Endodermal cell (in vitro differentiated cells): ENCODE results near the gene SLC39A13. TPM values are rescaled to one million over a fixed set of nuclear protein-coding genes. Genes with fewer than 3 reads are reported as not detected.
A peak's percentile ranks its signal among the peaks of the same experiment; 100 is the strongest.

ENCODE experiments used
- DNase-seq: peaks from one replicate; pipeline ENCODE4 v3.0.0-alpha.2; 2017
- H3K27ac ChIP-seq: 2 replicates; pipeline ENCODE4 v1.5.1; 2013; ENCODE audit warnings: mild to moderate bottlenecking, low read depth, low read length, moderate library complexity
- H3K27me3 ChIP-seq: 2 replicates; pipeline ENCODE4 v1.6.1; 2013; ENCODE audit warnings: mild to moderate bottlenecking, low read length, moderate library complexity; ENCODE audit not compliant: insufficient read depth, control insufficient read depth, poor library complexity, severe bottlenecking
- H3K36me3 ChIP-seq: 2 replicates; pipeline ENCODE4 v1.7.0; 2013; ENCODE audit warnings: mild to moderate bottlenecking, low read length, moderate library complexity; ENCODE audit not compliant: control insufficient read depth, insufficient read depth
- H3K4me1 ChIP-seq: one replicate; pipeline ENCODE4 v1.7.0; 2013; ENCODE audit warnings: low read length; ENCODE audit not compliant: control insufficient read depth, insufficient read depth
- H3K4me3 ChIP-seq: 2 replicates; pipeline ENCODE4 v1.5.1; 2013; ENCODE audit warnings: mild to moderate bottlenecking, low read length, moderate library complexity
- H3K9ac ChIP-seq: 2 replicates; pipeline ENCODE4 v1.6.1; 2013; ENCODE audit warnings: mild to moderate bottlenecking, low read length, moderate library complexity; ENCODE audit not compliant: poor library complexity, severe bottlenecking; ENCODE audit errors: extremely low read depth
- H3K9me3 ChIP-seq: 2 replicates; pipeline ENCODE4 v1.6.1; 2013; ENCODE audit warnings: mild to moderate bottlenecking, low read length, moderate library complexity; ENCODE audit not compliant: control insufficient read depth
- H3K27ac Mint-ChIP-seq: 2 replicates; pipeline ENCODE4 v1.8.0; 2020; ENCODE audit warnings: mixed read lengths
- H3K27me3 Mint-ChIP-seq: 2 replicates; pipeline ENCODE4 v1.8.0; 2021; ENCODE audit warnings: mild to moderate bottlenecking, mixed read lengths; ENCODE audit not compliant: insufficient read depth
- H3K36me3 Mint-ChIP-seq: 2 replicates; pipeline ENCODE4 v1.8.0; 2020; ENCODE audit warnings: low read depth, mixed read lengths
- H3K4me1 Mint-ChIP-seq: 2 replicates; pipeline ENCODE4 v1.8.0; 2020; ENCODE audit warnings: mixed read lengths
- H3K4me3 Mint-ChIP-seq: 2 replicates; pipeline ENCODE4 v1.8.0; 2020; ENCODE audit warnings: mild to moderate bottlenecking, moderate library complexity, mixed read lengths
- H3K9me3 Mint-ChIP-seq: 2 replicates; pipeline ENCODE4 v1.8.0; 2020; ENCODE audit warnings: mild to moderate bottlenecking, mixed read lengths
- WGBS, 2 experiments: methylation state at CpG; one replicate each; pipeline versions ENCODE4 v1.1.5 to v1.1.7; 2013; ENCODE audit warnings: missing lambda C conversion rate in 2 of 2, mixed read lengths in 1 of 2; ENCODE audit not compliant: insufficient coverage in 1 of 2, insufficient read length in 1 of 2; 5-methylcytosine and 5-hydroxymethylcytosine counted together
- total RNA-seq, 2 donors: library from RNA; stranded (reverse); fragmentation: NEBNext Ultra II Directional in 1 of 2; extraction: Animal tissue kit (Norgen Biotek cat#: 25700) in 1 of 2; gene quantifications; 2 replicates in 1 of 2; 3 replicates in 1 of 2; pipeline ENCODE4 v1.2.1, GENCODE V29; 2021
- TF ChIP-seq, protein P1 (sequence below): fragments of 200-600 bp; sonication (generic); conservative IDR thresholded peaks from 2 replicates; pipeline ENCODE4 v1.5.0; 2021; ENCODE audit warnings: antibody characterized with exemption, mild to moderate bottlenecking

The SLC39A13 gene
- total RNA-seq, 2 donors from 2014 or later, result 34.7 to 40.4 TPM

- H3K9me3 Mint-ChIP-seq, result no peaks in the 10 kb centered on the region
- TF ChIP-seq, protein P1, sequence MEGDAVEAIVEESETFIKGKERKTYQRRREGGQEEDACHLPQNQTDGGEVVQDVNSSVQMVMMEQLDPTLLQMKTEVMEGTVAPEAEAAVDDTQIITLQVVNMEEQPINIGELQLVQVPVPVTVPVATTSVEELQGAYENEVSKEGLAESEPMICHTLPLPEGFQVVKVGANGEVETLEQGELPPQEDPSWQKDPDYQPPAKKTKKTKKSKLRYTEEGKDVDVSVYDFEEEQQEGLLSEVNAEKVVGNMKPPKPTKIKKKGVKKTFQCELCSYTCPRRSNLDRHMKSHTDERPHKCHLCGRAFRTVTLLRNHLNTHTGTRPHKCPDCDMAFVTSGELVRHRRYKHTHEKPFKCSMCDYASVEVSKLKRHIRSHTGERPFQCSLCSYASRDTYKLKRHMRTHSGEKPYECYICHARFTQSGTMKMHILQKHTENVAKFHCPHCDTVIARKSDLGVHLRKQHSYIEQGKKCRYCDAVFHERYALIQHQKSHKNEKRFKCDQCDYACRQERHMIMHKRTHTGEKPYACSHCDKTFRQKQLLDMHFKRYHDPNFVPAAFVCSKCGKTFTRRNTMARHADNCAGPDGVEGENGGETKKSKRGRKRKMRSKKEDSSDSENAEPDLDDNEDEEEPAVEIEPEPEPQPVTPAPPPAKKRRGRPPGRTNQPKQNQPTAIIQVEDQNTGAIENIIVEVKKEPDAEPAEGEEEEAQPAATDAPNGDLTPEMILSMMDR, result no peak
- 96% methylated on average over 21 to 23 of the region's 23 CpGs for WGBS, 2 experiments
- no peaks in the 10 kb centered on the region for H3K27me3 Mint-ChIP-seq
- no peak overlapping the region for H3K9ac ChIP-seq
- H3K4me1 ChIP-seq, result no peaks in the 10 kb centered on the region
- no peak overlapping the region for H3K4me3 Mint-ChIP-seq
- no peaks in the 10 kb centered on the region for H3K27me3 ChIP-seq
- DNase-seq, result peak; percentile 50
- H3K4me1 Mint-ChIP-seq, result peaks cover 2% of the 10 kb centered on the region
- no peaks in the 10 kb centered on the region for H3K9me3 ChIP-seq
- H3K36me3 Mint-ChIP-seq, result peaks cover 57% of the 10 kb centered on the region
- no peak overlapping the region for H3K27ac ChIP-seq
- no peak overlapping the region for H3K27ac Mint-ChIP-seq
- no peak overlapping the region for H3K4me3 ChIP-seq
- H3K36me3 ChIP-seq, result peaks cover 52% of the 10 kb centered on the region
Observed at GRCh38 chr11:47418454-47419259, 10.3 kb downstream of the SLC39A13 start.

DNA sequence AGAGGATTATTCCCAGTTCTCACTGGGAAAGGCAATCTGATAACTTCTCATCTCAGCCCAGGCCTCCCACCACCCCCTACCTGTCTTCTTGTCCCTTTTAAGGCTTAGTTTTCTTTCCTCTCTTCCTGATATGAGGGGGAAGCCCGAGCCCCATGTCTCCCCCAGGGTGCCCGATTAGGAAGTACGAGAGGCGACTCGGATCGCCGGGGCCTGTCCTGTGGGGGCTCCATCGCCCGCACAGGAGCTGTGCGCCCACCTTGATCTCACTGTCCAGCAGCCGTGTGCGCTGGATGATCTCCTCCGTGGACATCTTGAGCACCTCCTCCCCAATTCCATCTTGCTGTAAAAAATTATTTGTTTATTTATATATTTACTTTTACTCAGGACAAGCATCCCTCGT lies 17.2 kb downstream of the SLC39A13 start:
- H3K4me3 Mint-ChIP-seq, result peak overlapping the region; percentile 100
- H3K9ac ChIP-seq, result peak overlapping the region; percentile 97
- H3K9me3 Mint-ChIP-seq, result no peaks in the 10 kb centered on the region
- H3K36me3 Mint-ChIP-seq, result peaks cover 38% of the 10 kb centered on the region
- H3K27ac Mint-ChIP-seq, result peak overlapping the region; percentile 100
- TF ChIP-seq, protein P1, result no peak
- 0 to 1% methylated on average over 2 to 14 of the region's 14 CpGs for WGBS, 2 experiments
- H3K27ac ChIP-seq, result peak overlapping the region; percentile 94
- H3K9me3 ChIP-seq, result no peaks in the 10 kb centered on the region
- peak overlapping the region; percentile 95 for H3K4me3 ChIP-seq
- H3K27me3 Mint-ChIP-seq, result no peaks in the 10 kb centered on the region
- peaks cover 43% of the 10 kb centered on the region for H3K36me3 ChIP-seq
- peaks cover 5% of the 10 kb centered on the region for H3K4me1 ChIP-seq
- H3K4me1 Mint-ChIP-seq, result peaks cover 8% of the 10 kb centered on the region
- H3K27me3 ChIP-seq, result no peaks in the 10 kb centered on the region
- DNase-seq, result no peak

- Mint-ChIP-seq H3K9me3 (no peaks in the 10 kb centered on the region), H3K27me3 (no peaks in the 10 kb centered on the region), H3K27ac (peak within 1 kb of the TSS; percentile 100), H3K4me3 (peak within 1 kb of the TSS; percentile 100), H3K36me3 (peaks cover 34% of the 10 kb centered on the region), H3K4me1 (peaks cover 8% of the 10 kb centered on the region)
- H3K27ac ChIP-seq, result peak within 1 kb of the TSS; percentile 94
- H3K9ac ChIP-seq, result peak within 1 kb of the TSS; percentile 97
- DNase-seq, result peak; percentile 99
- peaks cover 36% of the 10 kb centered on the region for H3K36me3 ChIP-seq
- H3K9me3 ChIP-seq, result no peaks in the 10 kb centered on the region
- peaks cover 5% of the 10 kb centered on the region for H3K4me1 ChIP-seq
- WGBS, 2 experiments, result 5 to 9% methylated on average over 23 to 62 of the region's 62 CpGs
- H3K27me3 ChIP-seq, result no peaks in the 10 kb centered on the region
- TF ChIP-seq, protein P1, result no peak
- H3K4me3 ChIP-seq, result peak within 1 kb of the TSS; percentile 95
Observed at GRCh38 chr11:47426062-47426956, 17.9 kb downstream of the SLC39A13 start, which contains the start of gene PSMC3. Gene PSMC3, minus strand, starts transcription at chr11:47426439. Its CDS starts 160 bp downstream, at chr11:47426279.
